Measurements from ENCODE around the gene RPS10.

DNA sequence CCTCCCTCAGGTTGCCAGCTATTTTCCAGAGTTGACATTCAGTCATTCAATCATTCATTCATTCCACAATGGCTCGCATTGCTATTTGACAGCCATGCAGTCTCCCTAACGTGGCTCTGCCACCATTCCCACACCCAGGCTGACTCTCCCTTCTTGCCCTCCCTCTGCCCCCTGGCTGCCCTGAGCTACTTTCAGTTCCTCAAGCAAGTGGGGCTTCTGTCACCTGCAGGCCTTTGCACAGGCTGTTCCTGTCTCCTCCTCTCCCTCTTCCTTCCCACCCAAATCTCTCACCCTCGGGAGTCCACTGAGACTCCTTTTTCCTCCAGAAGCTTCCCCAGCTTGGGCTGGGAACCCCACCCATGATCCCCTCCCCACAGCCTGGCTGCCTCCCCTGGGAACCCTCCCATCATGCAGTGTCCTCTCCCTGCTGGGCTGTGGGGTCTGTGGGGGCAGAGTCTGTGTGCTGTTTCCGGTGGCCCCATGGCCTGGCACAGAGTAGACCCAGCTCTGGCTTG is 42.6 kb upstream of the RPS10 start:
- TF ChIP-seq PHF8 (conservative IDR thresholded peaks at IDR 0.05; ENCODE audit: low read depth, low read length) (no peak), POLR2A (IDR thresholded peaks at IDR 0.05; ENCODE audit: control extremely low read depth in 1 of 2, low read depth in 2 of 2, low read length in 2 of 2) (no peak), POLR2AphosphoS5 (IDR thresholded peaks at IDR 0.05; ENCODE audit: low read depth, low read length) (no peak), CREB1 (IDR thresholded peaks at IDR 0.05) (no peak), EP300 (IDR thresholded peaks at IDR 0.05; ENCODE audit: borderline replicate concordance in 1 of 2, low read depth in 2 of 2, low read length in 2 of 2) (no peak)
